Esophagus squamous epithelium (tissue), 4 donors: ENCODE data around the gene F12.

Source experiments
- CTCF ChIP-seq, 6 experiments: fragments of 450-650 bp in 4 of 6; fragments of 200-600 bp in 2 of 6; sonication (generic) in 2 of 6; IDR thresholded peaks; one replicate each; pipeline ENCODE4 v1.5.1; 2016 to 2019; ENCODE audit warnings: antibody characterized with exemption in 6 of 6, mild to moderate bottlenecking in 4 of 6, moderate library complexity in 4 of 6
- POLR2A ChIP-seq, 4 donors: fragments of 450-650 bp; IDR thresholded peaks; one replicate each; pipeline ENCODE4 v1.6.1; 2017; ENCODE audit warnings: antibody characterized with exemption in 4 of 4, mild to moderate bottlenecking in 4 of 4, moderate library complexity in 3 of 4

GRCh38 chr5:177392765-177393164, 16.6 kb downstream of the F12 start:
- TF ChIP-seq POLR2A (IDR thresholded peaks at IDR 0.05) (no peak), CTCF (IDR thresholded peaks at IDR 0.05) (no peak)
